Fibroblast of lung (primary cell): ENCODE results near the gene NGF. TPM values are rescaled to one million over a fixed set of nuclear protein-coding genes. Genes with fewer than 3 reads are reported as not detected.
A peak's percentile ranks its signal among the peaks of the same experiment; 100 is the strongest.

Experiments
- DNase-seq, 2 donors: peaks; one replicate each; pipeline versions ENCODE4 v3.0.0 to v3.0.0-alpha.2; 2010; ENCODE audit warnings: low read depth in 2 of 2
- H2AFZ ChIP-seq: 2 replicates; pipeline ENCODE4 v1.5.1; 2012; ENCODE audit warnings: low read length, control low read depth, inconsistent platforms
- H3K27ac ChIP-seq: 2 replicates; pipeline ENCODE4 v1.5.1; 2011; ENCODE audit warnings: low read length, control low read depth; ENCODE audit not compliant: insufficient read depth
- H3K27me3 ChIP-seq: 2 replicates; pipeline ENCODE4 v1.5.1; 2011; ENCODE audit warnings: mild to moderate bottlenecking, low read length; ENCODE audit not compliant: control insufficient read depth, insufficient read depth
- H3K36me3 ChIP-seq: 2 replicates; pipeline ENCODE4 v1.5.1; 2011; ENCODE audit warnings: low read length; ENCODE audit not compliant: control insufficient read depth, insufficient read depth
- H3K4me1 ChIP-seq: 2 replicates; pipeline ENCODE4 v1.5.1; 2011; ENCODE audit warnings: low read length; ENCODE audit not compliant: control insufficient read depth, insufficient read depth; ENCODE audit errors: extremely low read depth
- H3K4me2 ChIP-seq: 2 replicates; pipeline ENCODE4 v1.5.1; 2011; ENCODE audit warnings: low read length, control low read depth; ENCODE audit not compliant: insufficient read depth; ENCODE audit errors: extremely low read depth
- H3K4me3 ChIP-seq, 4 experiments: fragments of 200-600 bp in 1 of 4; sonication (generic) in 1 of 4; replicated peaks in 1 of 4; 2 replicates each; pipeline ENCODE4 v1.5.1; 2011 to 2016; ENCODE audit warnings: low read length in 4 of 4, low read depth in 3 of 4, mild to moderate bottlenecking in 3 of 4, control low read depth in 2 of 4, inconsistent platforms in 1 of 4, mixed read lengths in 1 of 4; ENCODE audit not compliant: insufficient read depth in 1 of 4; ENCODE audit errors: control extremely low read depth in 1 of 4
- H3K79me2 ChIP-seq: 2 replicates; pipeline ENCODE4 v1.5.1; 2012; ENCODE audit warnings: mild to moderate bottlenecking, low read length, inconsistent platforms; ENCODE audit not compliant: control insufficient read depth, insufficient read depth
- H3K9ac ChIP-seq: 2 replicates; pipeline ENCODE4 v1.5.1; 2011; ENCODE audit warnings: mild to moderate bottlenecking, low read length, control low read depth; ENCODE audit not compliant: insufficient read depth
- H3K9me3 ChIP-seq: 2 replicates; pipeline ENCODE4 v1.5.1; 2012; ENCODE audit warnings: low read depth, low read length; ENCODE audit not compliant: control insufficient read depth, insufficient read depth
- H4K20me1 ChIP-seq: 2 replicates; pipeline ENCODE4 v1.5.1; 2011; ENCODE audit warnings: low read length; ENCODE audit not compliant: control insufficient read depth, insufficient read depth; ENCODE audit errors: extremely low read depth
- CTCF ChIP-seq, 2 donors: IDR thresholded peaks in 1 of 2; conservative IDR thresholded peaks in 1 of 2; 1 replicate in 1 of 2; 2 replicates in 1 of 2; pipeline ENCODE4 v1.5.1; 2011 to 2012; ENCODE audit warnings: low read length in 2 of 2, control low read depth in 1 of 2, inconsistent platforms in 1 of 2, low read depth in 1 of 2, mild to moderate bottlenecking in 1 of 2
- EZH2 ChIP-seq: IDR thresholded peaks from 2 replicates; pipeline ENCODE4 v1.5.1; 2012; ENCODE audit warnings: low read length, control low read depth, mild to moderate bottlenecking; ENCODE audit errors: missing control alignments
- polyA plus RNA-seq, 2 donors: library from polyadenylated mRNA; depleted of rRNA in 1 of 2; stranded (reverse) in 1 of 2; unstranded in 1 of 2; fragments of >200 nt; gene quantifications; 2 replicates each; pipeline ENCODE4 v1.2.1, GENCODE V29; 2011 to 2012; ENCODE audit warnings: missing spikeins in 1 of 2
- total RNA-seq: library from RNA; depleted of rRNA; stranded (reverse); fragments of >200 nt; gene quantifications from 2 replicates; pipeline ENCODE4 v1.2.1, GENCODE V29; 2014

Gene NGF
- total and polyA plus RNA-seq, 2 donors (not counting 1 experiment from before 2014, with no cell fraction given): 4.0 to 17.6 TPM

- Histone ChIP-seq H3K79me2 (peaks cover 50% of the 10 kb centered on the region), H4K20me1 (no peaks in the 10 kb centered on the region), H3K9ac (peak overlapping the region; percentile 34), H3K27ac (peak overlapping the region; percentile 86), H3K36me3 (no peaks in the 10 kb centered on the region), H3K9me3 (no peaks in the 10 kb centered on the region), H3K4me3 (no peak overlapping the region), H3K27me3 (no peaks in the 10 kb centered on the region), H2AFZ (no peak overlapping the region), H3K4me1 (peaks cover 41% of the 10 kb centered on the region), H3K4me2 (peak overlapping the region; percentile 68)
- DNase-seq: peak; percentile 83 to 91
- TF ChIP-seq EZH2 (no peak), CTCF (conservative IDR thresholded peaks at IDR 0.05 in 1 of 2, IDR thresholded peaks at IDR 0.05 in 1 of 2; ENCODE audit: low read depth in 1 of 2, low read length in 2 of 2) (peak; percentile 4 to 21)
Measured at GRCh38 chr1:115330480-115331013, 7.5 kb downstream of the NGF start.

- Histone ChIP-seq H3K9ac (no peak overlapping the region), H3K36me3 (no peaks in the 10 kb centered on the region), H3K27ac (peak overlapping the region; percentile 86), H3K4me3 (no peak overlapping the region), H3K4me2 (peak overlapping the region; percentile 9), H3K9me3 (no peaks in the 10 kb centered on the region), H3K4me1 (peaks cover 42% of the 10 kb centered on the region), H2AFZ (no peak overlapping the region), H4K20me1 (no peaks in the 10 kb centered on the region), H3K27me3 (no peaks in the 10 kb centered on the region), H3K79me2 (peaks cover 50% of the 10 kb centered on the region)
- DNase-seq: peak; percentile 32 to 78
- TF ChIP-seq CTCF (conservative IDR thresholded peaks at IDR 0.05 in 1 of 2, IDR thresholded peaks at IDR 0.05 in 1 of 2; ENCODE audit: low read depth in 1 of 2, low read length in 2 of 2) (no peak), EZH2 (no peak)
Measured at GRCh38 chr1:115329965-115330364, 8.1 kb downstream of the NGF start.

GRCh38 chr1:115327270-115327669, 10.8 kb downstream of the NGF start:
- Histone ChIP-seq H3K4me2 (peak overlapping the region; percentile 13), H2AFZ (no peak overlapping the region), H3K27me3 (no peaks in the 10 kb centered on the region), H3K9ac (no peak overlapping the region), H3K4me1 (peaks cover 35% of the 10 kb centered on the region), H3K36me3 (no peaks in the 10 kb centered on the region), H3K27ac (no peak overlapping the region), H3K9me3 (no peaks in the 10 kb centered on the region), H4K20me1 (no peaks in the 10 kb centered on the region), H3K79me2 (peaks cover 44% of the 10 kb centered on the region), H3K4me3 (no peak overlapping the region)
- TF ChIP-seq CTCF (conservative IDR thresholded peaks at IDR 0.05 in 1 of 2, IDR thresholded peaks at IDR 0.05 in 1 of 2; ENCODE audit: low read depth in 1 of 2, low read length in 2 of 2): no peak
- no peak for TF ChIP-seq EZH2
- peak in 1 of 2 donors; percentile 43 for DNase-seq
